T47D (cell line): Measurements from ENCODE around the gene LYPD6B.

ENCODE experiments used
- DNase-seq, 2 experiments: peaks; one replicate each; pipeline versions ENCODE4 v3.0.0 to v3.0.0-alpha.2; 2011 to 2012; ENCODE audit warnings: low read depth in 1 of 2, low spot score in 1 of 2
- JUND ChIP-seq: IDR thresholded peaks from 2 replicates; pipeline ENCODE4 v1.6.1; 2012; ENCODE audit warnings: low read depth
- in situ Hi-C: cut with HindIII; loops from 2 replicates; pipeline ENCODE4 v1.10.0; 2016; ENCODE audit warnings: low sequenced_read_pairs, low pct_unique_long_range_greater_than_20kb

LYPD6B gene

GRCh38 chr2:149002378-149002890 is 36.1 kb upstream of the LYPD6B start:
- in situ Hi-C loops = no loop called here
- no peak for TF ChIP-seq JUND
- DNase-seq = no peak

GRCh38 chr2:149002891-149003740 is 35.4 kb upstream of the LYPD6B start:
- no peak for DNase-seq
- in situ Hi-C loops = no loop called here
- TF ChIP-seq JUND = no peak

- in situ Hi-C loops = no loop called here
- TF ChIP-seq JUND = no peak
Observed at GRCh38 chr2:149004836-149005235, 33.7 kb upstream of the LYPD6B start.

GRCh38 chr2:149005471-149006077 is 32.9 kb upstream of the LYPD6B start:
- peak in 1 of 2 experiments; percentile 66 for DNase-seq
- no peak for TF ChIP-seq JUND
- in situ Hi-C loops = no loop called here

More at GRCh38 chr2:149004836-149005235, 33.7 kb upstream of the LYPD6B start:
- DNase-seq = no peak

- peak in 1 of 2 experiments; percentile 70 for DNase-seq
- peak; percentile 61 for TF ChIP-seq JUND
- in situ Hi-C loops = no loop called here
Observed at GRCh38 chr2:149006883-149007543, 31.5 kb upstream of the LYPD6B start.

DNA sequence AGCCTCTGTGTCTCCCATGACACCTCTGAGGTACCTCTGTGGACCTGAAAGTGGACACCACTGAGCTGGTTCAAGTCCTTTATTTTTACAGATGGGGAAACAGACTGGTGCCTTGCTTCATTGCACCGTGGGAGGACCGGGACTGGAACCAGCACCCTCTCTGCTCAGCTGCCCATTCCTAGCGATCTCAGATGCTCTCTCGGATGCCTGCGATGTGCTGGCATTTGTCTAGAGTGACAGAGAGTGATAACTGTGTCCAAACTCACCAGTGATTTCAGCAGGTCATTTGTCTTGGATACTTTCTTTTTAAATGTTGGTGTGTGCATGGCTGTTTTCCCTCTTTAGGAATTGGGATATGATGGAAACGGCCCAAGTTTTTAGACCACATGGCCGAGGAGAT is 30.1 kb upstream of the LYPD6B start:
- in situ Hi-C loops = no loop called here
- DNase-seq = no peak
- TF ChIP-seq JUND = no peak

DNA sequence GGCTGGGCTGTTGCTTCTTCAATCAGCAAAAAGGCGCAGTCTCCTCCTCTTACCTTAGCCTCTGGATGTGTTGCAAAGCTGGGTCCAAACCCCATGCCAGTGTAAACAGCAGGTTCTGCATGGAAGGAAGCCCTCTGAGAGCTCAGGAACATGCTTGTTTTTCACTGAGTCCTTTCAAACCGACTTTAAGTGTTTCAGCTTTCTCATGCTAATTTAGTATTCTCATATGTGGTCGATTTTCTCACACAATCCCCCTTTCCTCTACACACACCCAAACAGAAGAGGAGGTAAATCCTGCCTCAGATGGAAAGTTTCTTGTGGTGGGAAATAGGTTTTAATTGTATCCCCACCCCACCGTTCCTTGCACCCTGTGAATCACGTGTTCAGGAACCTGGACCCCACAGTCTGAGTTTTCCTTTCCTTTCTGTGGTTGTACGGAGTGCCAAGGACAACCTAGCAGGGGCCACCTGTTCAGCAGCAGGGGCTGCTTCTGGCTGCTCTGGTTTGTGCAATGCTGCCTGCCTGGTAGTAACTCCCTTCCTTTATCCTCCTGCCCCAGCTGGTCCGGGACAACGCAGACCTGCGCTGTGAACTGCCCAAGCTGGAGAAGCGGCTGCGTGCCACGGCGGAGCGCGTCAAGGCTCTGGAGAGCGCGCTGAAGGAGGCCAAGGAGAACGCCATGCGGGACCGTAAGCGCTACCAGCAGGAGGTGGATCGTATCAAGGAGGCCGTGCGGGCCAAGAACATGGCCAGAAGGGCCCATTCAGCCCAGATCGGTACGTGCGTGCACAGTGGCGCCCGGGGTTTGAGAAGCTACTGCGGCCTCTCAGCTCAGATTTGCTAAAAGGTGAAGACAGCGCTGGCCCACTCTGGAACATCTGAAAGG is 28.7 kb upstream of the LYPD6B start:
- no peak for DNase-seq
- in situ Hi-C loops = no loop called here
- TF ChIP-seq JUND = no peak

DNA sequence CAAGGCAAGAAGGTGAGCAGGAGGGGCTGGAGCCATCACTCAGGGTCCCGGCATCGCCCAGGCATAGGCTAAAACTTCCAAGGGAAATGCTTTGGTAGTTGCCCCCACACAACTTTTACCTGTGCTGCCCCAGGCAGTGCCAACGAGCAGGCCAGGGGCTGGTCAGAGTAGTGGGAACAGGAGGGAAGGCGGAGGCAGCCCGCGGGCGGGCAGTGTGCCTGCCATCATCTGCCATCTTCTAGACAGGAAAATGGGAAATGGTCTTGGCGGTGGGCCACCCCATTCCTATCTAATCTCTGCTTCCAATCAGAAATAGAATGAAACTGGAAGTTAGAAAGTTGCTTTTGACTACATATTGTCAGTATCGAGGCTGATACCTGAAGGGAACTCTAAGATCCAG is 26.0 kb upstream of the LYPD6B start:
- in situ Hi-C loops = no loop called here
- DNase-seq = no peak
- TF ChIP-seq JUND = no peak

DNA sequence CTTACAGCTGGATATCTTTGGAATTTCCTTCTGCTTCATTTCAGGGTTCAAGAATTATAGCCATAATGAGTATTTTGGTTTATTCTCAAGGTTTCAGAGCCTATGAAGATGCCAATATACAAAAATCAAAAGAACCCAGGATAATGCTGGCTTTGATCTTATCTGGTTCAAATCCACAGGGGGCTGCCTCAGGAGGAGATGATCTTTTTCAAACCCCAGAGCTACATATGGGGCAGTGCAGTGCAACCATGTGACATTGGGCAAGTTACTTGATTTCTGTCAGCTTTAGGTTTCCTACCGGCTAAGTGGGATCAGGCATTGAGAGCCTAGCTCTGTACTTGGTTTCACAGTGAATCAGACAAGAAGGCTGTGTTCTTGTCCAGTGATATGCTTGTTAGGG is 23.0 kb upstream of the LYPD6B start:
- no peak for TF ChIP-seq JUND
- DNase-seq = no peak
- in situ Hi-C loops = no loop called here

- TF ChIP-seq JUND = no peak
- DNase-seq = no peak
- in situ Hi-C loops = no loop called here
Observed at GRCh38 chr2:149015926-149016563, 22.5 kb upstream of the LYPD6B start.

GRCh38 chr2:149017116-149017985 is 21.1 kb upstream of the LYPD6B start:
- TF ChIP-seq JUND = no peak
- in situ Hi-C loops = no loop called here
- DNase-seq = peak in 1 of 2 experiments; percentile 79
